ENCODE measurements around the gene GRAMD1B. TPM values are rescaled to one million over a fixed set of nuclear protein-coding genes. Genes with fewer than 3 reads are reported as not detected.
A peak's percentile ranks its signal among the peaks of the same experiment; 100 is the strongest.

Gene GRAMD1B
- total and polyA plus RNA-seq, 2 donors (not counting 1 experiment from before 2014, with no cell fraction given) = 0.58 to 11.6 TPM

DNA sequence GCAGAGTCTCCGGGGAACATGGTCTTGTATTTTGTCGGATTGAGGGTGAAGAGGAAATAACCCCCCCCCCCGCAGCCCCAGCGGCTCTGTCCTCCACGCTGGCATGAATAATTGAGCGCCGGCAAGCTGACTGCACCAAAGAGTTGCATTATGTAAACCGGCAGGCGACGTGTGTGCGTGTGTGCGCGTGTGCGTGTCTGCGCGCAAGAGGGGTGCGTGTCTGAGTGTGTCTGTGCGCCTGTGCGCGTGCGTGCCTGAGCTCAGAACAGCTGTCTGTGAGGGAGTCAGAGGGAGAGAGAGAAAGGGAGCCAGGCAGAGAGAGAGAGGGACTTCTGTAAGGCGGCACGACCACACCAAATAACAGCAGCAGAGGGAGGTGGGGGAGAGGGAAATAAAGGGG, 129.9 kb downstream of the GRAMD1B start:
- H4K20me1 ChIP-seq (ENCODE audit: control insufficient read depth, insufficient read depth, low read length, poor library complexity, severe bottlenecking) = no peaks in the 10 kb centered on the region
- WGBS (ENCODE audit: insufficient coverage) = 2% methylated on average over 19 of the region's 23 CpGs
- no peaks in the 10 kb centered on the region for H3K9me3 Mint-ChIP-seq (ENCODE audit: insufficient read depth)
- intact Hi-C loops (cut with micrococcal nuclease) = no loop called here
- peak overlapping the region; percentile 26 for H3K9ac ChIP-seq (ENCODE audit: low read length)
- peak overlapping the region; percentile 69 for H2AFZ ChIP-seq (ENCODE audit: insufficient read depth, low read depth, low read length, poor library complexity, severe bottlenecking)
- TF ChIP-seq CTCF (IDR thresholded peaks at IDR 0.05) (no peak), EZH2 (IDR thresholded peaks at IDR 0.05; ENCODE audit: borderline replicate concordance, insufficient read depth, low read depth, low read length, poor library complexity, severe bottlenecking) (no peak)
- H3K4me3 ChIP-seq (ENCODE audit: control extremely low read depth in 1 of 5, extremely low read depth in 1 of 5, insufficient read depth in 1 of 5, low read depth in 2 of 5, low read length in 4 of 5) = peak overlapping the region in 3 of 5 experiments; percentile 17 to 46 (median 33)
- ATAC-seq (ENCODE audit: low read depth) = peak; percentile 82
- no peaks in the 10 kb centered on the region for H3K27me3 ChIP-seq (replicated peaks in 1 of 4; ENCODE audit: control extremely low read depth in 1 of 4, control insufficient read depth in 3 of 4, insufficient read depth in 4 of 4, low read length in 3 of 4)
- H3K4me1 ChIP-seq (ENCODE audit: control insufficient read depth in 2 of 2, insufficient read depth in 2 of 2, low read length in 2 of 2) = peaks cover 12 to 19% of the 10 kb centered on the region in 2 donors
- peak overlapping the region; percentile 96 for H3K4me3 Mint-ChIP-seq
- H3K79me2 ChIP-seq (ENCODE audit: control insufficient read depth, insufficient read depth, low read length) = no peaks in the 10 kb centered on the region
- CTCF ChIA-PET = interaction anchor here (1.0 to 3.3 kb wide), 4 partner anchors 17 to 152 kb away, joined by 3 to 24 read pairs (median 12); no protein-coding TSS in a partner anchor
- H3K4me1 Mint-ChIP-seq = peaks cover 21% of the 10 kb centered on the region
- POLR2A ChIA-PET = interaction anchor here (0.7 kb wide), 1 partner anchor 182 kb away, joined by 3 read pairs; no protein-coding TSS in a partner anchor
- H3K27ac ChIP-seq (ENCODE audit: low read length in 2 of 2) = no peak overlapping the region
- no peaks in the 10 kb centered on the region for H3K27me3 Mint-ChIP-seq
- peak; percentile 54 for DNase-seq
- peak overlapping the region; percentile 88 for H3K27ac Mint-ChIP-seq
- H3K36me3 ChIP-seq (replicated peaks in 1 of 2; ENCODE audit: control extremely low read depth in 1 of 2, control insufficient read depth in 1 of 2, extremely low read depth in 1 of 2, insufficient read depth in 2 of 2, low read length in 1 of 2) = no peaks in the 10 kb centered on the region
- H3K4me2 ChIP-seq (replicated peaks; ENCODE audit: low read depth, low read length, poor library complexity, severe bottlenecking) = peak overlapping the region; percentile 73
- H3K9me3 ChIP-seq (ENCODE audit: control extremely low read depth in 1 of 3, control insufficient read depth in 2 of 3, insufficient read depth in 1 of 3, low read length in 2 of 3) = no peaks in the 10 kb centered on the region

- CTCF ChIA-PET = interaction anchor here (1.0 to 3.3 kb wide), 5 partner anchors 9 to 154 kb away, joined by 3 to 24 read pairs (median 7); no protein-coding TSS in a partner anchor
- peak overlapping the region; percentile 69 for H2AFZ ChIP-seq (ENCODE audit: insufficient read depth, low read depth, low read length, poor library complexity, severe bottlenecking)
- no peaks in the 10 kb centered on the region for H3K79me2 ChIP-seq (ENCODE audit: control insufficient read depth, insufficient read depth, low read length)
- Mint-ChIP-seq H3K27ac (no peak overlapping the region), H3K4me1 (peaks cover 21% of the 10 kb centered on the region), H3K9me3 (ENCODE audit: insufficient read depth) (no peaks in the 10 kb centered on the region), H3K4me3 (peak overlapping the region; percentile 96), H3K27me3 (no peaks in the 10 kb centered on the region)
- no peaks in the 10 kb centered on the region for H3K36me3 ChIP-seq (replicated peaks in 1 of 2; ENCODE audit: control extremely low read depth in 1 of 2, control insufficient read depth in 1 of 2, extremely low read depth in 1 of 2, insufficient read depth in 2 of 2, low read length in 1 of 2)
- H3K9ac ChIP-seq (ENCODE audit: low read length) = no peak overlapping the region
- intact Hi-C loops (cut with micrococcal nuclease) = no loop called here
- H3K4me2 ChIP-seq (replicated peaks; ENCODE audit: low read depth, low read length, poor library complexity, severe bottlenecking) = peak overlapping the region; percentile 73
- no peak for TF ChIP-seq CTCF (IDR thresholded peaks at IDR 0.05)
- TF ChIP-seq EZH2 (IDR thresholded peaks at IDR 0.05; ENCODE audit: borderline replicate concordance, insufficient read depth, low read depth, low read length, poor library complexity, severe bottlenecking) = no peak
- peak overlapping the region in 1 of 5 experiments; percentile 46 for H3K4me3 ChIP-seq (ENCODE audit: control extremely low read depth in 1 of 5, extremely low read depth in 1 of 5, insufficient read depth in 1 of 5, low read depth in 2 of 5, low read length in 4 of 5)
- WGBS (ENCODE audit: insufficient coverage) = 100% methylated on average over 2 of the region's 5 CpGs
- no peak for ATAC-seq (ENCODE audit: low read depth)
- no peaks in the 10 kb centered on the region for H3K9me3 ChIP-seq (ENCODE audit: control extremely low read depth in 1 of 3, control insufficient read depth in 2 of 3, insufficient read depth in 1 of 3, low read length in 2 of 3)
- H3K27ac ChIP-seq (ENCODE audit: low read length in 2 of 2) = no peak overlapping the region
- no peaks in the 10 kb centered on the region for H3K27me3 ChIP-seq (replicated peaks in 1 of 4; ENCODE audit: control extremely low read depth in 1 of 4, control insufficient read depth in 3 of 4, insufficient read depth in 4 of 4, low read length in 3 of 4)
- no peaks in the 10 kb centered on the region for H4K20me1 ChIP-seq (ENCODE audit: control insufficient read depth, insufficient read depth, low read length, poor library complexity, severe bottlenecking)
- H3K4me1 ChIP-seq (ENCODE audit: control insufficient read depth in 2 of 2, insufficient read depth in 2 of 2, low read length in 2 of 2) = peaks cover 12 to 19% of the 10 kb centered on the region in 2 donors
- POLR2A ChIA-PET = interaction anchor here (0.6 kb wide), 1 partner anchor 59 kb away, joined by 3 read pairs; no protein-coding TSS in a partner anchor
- DNase-seq = no peak
Measured at GRCh38 chr11:123561431-123561800, 131.3 kb downstream of the GRAMD1B start.
